Measurements from ENCODE around the gene IL17RB.

The IL17RB gene

DNA sequence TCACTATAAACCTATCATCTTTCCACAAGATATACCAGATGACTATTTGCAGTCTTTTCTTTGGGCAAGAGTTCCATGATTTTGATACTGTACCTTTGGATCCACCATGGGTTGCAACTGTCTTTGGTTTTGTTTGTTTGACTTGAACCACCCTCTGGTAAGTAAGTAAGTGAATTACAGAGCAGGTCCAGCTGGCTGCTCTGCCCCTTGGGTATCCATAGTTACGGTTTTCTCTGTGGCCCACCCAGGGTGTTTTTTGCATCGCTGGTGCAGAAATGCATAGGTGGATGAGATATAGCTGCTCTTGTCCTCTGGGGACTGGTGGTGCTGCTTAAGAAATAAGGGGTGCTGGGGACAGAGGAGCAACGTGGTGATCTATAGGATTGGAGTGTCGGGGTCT is 33.9 kb upstream of the IL17RB start:
- DNase-seq = no peak

DNA sequence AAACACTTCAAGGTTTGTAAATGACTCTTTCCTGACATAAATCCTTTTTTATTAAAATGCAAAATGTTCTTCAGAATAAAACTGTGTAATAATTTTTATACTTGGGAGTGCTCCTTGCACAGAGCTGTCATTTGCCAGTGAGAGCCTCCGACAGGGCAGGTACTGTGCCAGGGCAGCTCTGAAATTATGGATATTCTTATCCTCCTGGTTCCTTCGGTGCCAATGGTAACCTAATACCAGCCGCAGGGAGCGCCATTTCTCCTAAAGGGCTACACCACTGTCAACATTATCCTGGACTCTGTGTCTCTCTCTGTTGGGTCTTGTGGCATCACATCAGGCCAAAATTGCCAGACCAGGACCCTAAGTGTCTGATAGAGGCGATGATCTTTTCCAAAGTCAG is 33.1 kb upstream of the IL17RB start:
- no peak for DNase-seq

DNA sequence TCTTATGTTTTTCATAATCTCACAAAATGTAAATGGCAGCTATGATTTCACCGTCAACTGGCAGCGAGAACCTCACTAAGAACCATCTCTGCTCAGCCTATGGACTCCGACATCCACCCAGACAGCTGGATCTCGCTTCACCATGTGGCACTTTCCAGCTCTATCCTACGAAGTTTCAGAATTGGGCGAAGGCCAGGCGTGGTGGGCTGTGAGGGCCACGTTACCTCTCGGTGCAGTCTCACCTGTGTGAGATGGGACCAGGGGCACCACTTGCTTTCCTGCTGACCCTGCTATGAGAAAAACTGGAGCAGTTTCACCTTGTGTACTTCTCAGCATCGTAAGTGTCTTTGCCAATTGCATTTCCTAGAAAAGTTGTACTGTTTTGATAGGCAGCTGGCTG is 32.5 kb upstream of the IL17RB start:
- DNase-seq = no peak

DNA sequence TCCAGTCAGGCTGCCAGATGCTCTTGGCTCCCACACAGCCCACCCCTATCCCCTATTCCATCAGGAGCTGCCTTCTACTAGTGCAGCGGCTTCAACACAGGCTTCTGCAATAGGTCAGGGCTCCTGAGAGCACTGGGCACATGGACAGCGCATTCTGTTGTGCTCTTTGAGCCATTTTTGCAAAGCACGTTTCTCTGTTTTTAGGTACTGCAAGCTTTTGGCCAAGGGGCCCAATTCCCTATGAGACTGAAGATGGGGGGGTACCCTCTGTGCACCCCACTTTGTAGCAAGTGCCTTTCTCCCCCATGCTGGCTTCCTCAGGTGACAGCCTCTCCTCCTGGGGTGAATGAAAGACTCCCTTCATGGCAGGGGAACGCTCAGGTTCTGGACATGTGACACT is 31.3 kb upstream of the IL17RB start:
- no peak for DNase-seq

DNA sequence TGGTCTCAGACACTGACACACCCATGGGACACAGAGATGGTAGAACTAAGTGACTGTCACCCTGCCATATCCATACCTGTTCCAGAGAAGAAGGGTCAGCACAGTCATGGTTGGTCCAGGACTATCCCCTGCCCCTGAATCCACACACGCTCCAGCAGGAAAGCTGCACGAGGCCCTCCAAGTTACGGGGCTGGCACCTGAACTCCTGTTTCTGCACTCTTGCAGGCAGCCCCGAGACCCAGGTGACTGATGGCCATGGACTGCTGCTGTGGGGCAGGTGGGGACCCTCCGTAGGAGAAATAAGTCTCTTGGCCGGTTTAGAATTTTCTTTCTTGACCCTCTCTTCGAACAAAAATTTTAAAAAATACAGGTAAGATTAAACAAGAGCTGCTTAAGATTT is 30.7 kb upstream of the IL17RB start:
- DNase-seq = no peak

DNA sequence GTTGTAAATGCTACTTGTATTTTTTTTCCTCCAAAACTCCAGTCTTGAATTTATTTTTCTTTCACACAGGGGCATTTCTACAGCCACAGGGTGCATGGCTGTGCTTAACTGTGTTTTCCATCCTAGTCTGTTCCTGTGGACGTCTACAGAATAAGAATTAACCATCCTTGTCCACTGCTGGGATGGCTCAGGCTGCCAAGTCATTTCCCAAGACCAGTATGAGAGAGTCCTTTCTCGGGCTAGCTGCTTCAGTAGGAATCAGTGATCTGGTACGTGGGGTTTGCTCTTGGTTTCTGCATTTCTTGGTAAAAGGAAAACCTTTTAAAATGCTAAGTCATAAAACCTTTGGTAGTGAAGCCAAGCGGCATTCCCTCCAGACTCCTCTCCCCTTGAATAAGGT is 29.9 kb upstream of the IL17RB start:
- DNase-seq = no peak

DNA sequence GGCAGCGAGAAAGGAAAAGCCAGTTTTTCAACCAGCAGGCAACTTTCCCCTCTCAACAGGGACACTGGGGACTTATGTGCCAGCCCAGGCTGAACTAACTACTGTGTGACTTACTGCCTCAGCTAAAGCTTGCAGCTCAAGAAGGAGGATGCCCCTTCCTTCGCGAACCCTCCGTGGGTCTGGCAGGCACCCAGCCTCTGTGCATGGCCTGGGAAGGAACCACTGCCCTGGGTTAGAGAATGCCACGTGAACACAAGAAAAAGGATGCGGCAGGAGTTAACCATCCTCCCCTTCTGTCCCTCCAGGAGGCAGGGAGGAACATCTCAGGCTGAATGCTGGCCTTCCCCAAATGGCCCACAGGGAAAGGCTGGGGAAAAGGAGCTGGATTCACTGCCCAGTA is 29.2 kb upstream of the IL17RB start:
- no peak for DNase-seq

DNA sequence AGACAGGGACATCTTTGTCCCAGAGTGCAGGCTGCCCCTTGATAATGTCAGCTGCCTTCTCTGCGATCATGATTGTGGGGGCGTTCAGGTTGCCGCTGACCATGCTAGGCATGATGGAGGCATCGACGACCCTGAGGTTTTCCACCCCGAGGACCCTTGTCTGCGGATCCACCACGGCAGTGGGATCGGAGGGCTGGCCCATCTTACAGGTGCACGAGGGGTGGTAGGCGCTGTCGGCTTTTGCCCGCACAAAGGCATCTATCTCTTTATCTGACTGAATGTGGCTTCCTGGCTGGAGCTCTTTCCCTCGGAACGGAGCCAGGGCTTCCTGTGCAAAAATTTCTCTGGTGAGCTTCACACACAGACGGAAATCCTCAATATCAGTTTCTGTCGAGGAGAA is 28.6 kb upstream of the IL17RB start:
- DNase-seq = no peak

DNA sequence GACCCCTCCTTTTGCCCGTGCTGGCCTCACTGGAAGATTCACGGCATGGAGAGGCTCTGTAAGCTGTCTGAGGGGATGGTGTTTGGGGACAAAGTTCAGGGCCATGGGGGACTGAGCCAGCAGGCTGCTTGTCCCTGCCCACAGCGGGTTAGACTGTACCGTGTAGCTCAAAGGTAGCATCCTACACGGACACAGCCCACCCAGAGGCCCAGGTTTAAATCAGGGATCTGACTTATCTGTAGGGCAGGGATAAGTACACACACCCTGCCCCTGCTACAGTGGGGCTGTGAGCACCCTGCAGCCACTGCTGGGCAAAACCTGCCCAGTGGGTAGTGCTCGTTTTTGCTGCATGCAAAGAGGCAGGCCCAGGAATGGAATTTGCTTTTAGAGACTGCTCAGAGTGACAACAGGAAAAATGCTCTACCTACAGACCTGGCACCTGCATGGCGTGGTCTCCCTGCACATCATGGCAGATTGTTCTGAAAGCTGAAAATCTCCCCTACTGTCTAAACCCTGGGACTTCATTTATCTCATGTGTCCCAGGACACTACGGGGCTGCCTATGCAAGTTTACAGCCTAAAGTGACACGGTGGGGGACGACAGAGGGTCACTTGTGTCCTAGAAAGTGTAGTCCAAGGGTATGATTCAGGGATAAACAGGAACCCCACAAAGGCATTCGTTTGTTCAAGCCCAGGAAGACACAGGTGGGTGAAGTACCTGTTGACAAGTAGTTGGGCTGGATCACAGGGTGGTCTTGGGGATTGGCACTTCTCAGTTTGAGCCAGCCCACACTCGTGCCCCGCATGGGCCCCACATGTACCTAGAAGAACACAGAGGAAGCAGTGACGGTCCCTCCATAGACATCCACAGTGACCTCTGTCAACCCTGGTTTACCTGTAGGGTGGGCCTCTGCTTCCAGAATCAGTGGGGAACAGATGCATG is 27.9 kb upstream of the IL17RB start:
- DNase-seq = no peak

DNA sequence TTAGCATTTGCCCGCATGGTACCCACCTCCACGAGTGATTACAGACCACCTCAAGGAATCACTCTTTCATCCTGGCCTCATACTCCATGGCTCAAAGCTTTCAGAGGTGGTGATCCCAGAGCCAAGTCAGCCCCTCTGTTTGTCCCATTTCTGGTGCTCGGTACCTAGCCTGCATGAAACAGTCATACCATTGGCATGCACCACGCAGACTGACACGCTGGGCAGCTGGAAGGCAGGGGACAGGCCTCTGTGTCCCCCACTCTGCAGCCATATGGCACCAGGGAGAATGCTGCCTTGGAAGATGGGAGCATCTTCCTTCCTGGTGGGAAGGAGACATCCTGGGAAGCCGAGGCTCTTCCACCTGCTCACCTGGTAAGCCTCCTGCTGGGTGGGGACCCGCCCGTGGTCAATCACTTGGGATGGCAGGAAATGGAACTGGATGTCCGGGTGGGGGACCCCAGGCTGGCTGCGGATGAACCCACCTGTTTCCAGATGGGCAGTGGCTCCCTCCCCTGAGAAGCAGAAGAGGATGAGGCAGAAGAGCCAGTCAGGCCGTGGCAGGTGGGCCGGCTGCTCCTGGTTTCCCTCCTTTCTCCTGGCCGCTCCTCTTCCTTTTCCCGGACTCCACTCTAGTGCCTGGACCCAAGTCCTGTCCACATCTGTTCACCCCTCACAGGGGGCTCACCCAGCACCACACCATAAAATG is 27.1 kb upstream of the IL17RB start:
- no peak for DNase-seq

DNA sequence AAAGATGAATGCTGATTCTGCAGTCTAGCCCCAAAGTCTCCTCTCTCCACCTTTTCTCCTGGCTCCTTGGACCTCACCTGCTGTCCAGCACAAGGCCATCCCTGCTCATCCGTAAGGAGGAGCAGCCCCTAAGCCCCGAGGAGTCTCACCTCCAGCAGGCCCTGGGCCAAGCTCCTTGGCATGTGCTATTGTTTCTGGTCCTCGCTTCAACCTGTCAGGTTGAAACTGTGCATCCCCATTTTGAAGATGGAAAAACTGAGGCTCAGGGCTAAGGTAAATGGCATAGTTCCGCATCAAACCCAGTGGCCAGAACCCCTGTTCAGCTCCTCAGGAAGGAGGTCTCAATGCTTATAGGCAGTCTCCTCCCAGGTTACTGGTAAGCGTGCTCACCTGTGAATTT is 26.3 kb upstream of the IL17RB start:
- no peak for DNase-seq

DNA sequence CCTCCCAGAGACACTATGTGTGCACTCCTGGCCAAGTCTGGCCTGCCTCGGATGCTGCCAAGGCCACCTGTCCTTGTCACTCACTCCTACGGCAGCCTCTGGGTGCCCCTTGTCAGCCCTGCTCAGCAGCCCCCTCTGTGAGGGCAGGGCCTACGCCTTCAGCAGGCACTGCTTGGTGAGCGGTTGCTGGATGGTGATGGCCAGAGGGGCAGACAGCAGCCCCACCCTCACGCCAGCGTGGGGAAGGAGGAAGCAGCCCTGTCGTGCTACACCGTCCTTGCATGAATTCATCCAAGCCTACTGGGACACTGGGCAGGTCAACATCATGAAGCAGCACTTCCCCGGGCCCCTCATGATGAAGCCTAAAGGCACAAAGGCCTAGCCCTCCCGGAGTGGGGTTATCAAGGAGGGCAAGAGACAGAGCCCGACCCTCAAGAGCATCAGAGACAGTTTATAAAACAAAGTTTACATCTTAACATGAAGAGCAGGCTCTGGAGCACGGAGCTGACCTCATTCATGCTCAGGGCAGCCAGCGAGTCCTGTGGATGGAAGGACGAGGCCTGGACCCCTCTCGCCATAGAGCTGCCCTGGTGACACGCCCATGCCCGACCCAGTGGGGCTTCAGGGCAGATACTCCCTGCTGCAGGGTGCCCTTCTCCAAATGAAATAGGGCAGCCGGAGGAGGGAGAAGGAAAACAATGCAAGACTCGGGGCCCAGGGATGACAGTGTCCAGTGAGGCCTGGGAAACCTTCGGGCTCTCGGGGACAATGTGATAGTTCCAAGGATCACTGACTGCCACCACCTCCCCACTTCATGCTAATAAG is 25.4 kb upstream of the IL17RB start:
- no peak for DNase-seq

DNA sequence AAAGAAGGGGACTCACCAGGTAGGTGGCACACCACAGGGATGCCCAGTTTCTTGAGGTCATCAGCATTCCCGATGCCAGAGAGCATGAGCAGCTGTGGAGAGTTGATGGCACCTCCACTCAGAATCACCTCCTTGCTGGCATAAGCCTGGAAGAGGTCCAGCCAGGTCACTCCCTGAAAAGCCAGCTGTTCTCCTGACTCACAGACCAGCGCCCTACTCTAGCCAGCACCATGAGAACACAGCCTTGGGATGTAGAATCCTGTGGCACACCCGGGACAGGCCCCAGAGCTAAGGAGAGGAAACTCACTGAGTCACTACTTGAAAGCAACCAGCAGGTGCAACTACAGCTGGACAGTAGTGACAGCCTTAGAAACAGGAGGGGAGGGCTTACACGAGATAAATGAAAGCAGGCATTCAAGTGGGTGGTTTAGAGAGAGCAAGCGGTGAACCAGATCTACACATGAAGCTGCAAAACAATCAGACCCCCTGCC is 24.7 kb upstream of the IL17RB start:
- DNase-seq = no peak

DNA sequence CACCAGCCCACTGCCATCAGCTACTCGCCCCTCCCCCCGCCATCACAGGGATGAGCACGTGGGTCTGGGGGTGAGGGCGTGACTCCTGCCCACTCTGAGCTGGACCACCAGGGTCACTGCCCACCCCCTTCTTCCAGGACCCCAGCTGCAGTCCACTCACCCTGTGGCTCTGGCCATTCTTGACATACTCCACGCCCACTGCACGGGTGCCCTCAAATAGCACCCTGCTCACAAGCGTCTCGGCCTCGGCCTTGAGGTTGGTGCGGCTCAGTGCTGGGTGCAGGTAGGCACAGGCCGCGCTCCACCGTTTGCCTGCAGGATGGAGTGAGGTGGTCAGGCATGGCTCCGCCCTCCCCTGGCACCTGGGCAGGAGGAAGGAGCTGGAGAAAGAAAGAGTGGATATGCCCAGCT is 24.0 kb upstream of the IL17RB start:
- no peak for DNase-seq

DNA sequence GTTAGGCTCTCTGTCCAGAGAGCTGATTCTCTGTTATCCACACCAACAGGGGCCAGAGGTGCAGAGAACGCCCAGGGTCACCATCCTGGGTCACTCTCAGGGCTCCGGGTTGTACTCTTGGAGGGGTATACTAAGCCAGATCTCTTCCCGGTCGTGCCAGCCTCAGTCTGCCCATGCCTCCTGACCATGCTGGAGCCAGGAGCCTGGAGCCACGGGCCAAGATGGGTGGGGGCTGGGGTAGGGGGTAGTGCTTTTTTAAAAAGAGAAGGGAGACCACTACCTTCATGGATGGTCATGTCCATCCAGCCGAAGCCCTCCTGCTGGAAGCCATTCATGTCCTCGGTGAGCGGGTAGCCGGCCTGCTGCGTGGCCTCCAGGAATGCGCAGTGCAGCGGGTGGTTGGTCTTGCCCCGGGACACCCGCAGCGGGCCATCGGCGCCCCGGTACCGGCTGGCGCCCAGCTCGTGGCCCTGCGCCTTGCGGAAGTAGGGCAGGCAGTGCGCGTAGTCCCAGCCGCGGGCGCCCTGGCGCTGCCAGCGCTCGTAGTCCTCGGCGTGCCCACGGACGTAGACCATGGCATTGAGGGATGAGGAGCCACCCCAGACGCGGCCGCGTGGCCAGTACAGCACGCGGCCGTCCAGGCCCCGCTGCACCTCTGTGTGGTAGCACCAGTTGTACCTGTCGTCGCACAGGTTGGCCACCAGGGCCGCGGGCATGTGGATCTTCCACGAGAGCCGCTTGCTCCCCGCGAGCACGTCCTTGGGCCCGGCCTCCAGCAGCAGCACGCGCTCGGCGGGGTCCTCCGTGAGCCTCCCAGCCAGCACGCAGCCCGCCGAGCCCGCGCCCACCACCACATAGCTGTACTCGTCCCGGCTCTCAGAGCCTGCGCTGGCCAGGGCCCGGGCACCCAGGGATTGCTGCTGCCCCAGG is 23.1 kb upstream of the IL17RB start:
- no peak for DNase-seq

DNA sequence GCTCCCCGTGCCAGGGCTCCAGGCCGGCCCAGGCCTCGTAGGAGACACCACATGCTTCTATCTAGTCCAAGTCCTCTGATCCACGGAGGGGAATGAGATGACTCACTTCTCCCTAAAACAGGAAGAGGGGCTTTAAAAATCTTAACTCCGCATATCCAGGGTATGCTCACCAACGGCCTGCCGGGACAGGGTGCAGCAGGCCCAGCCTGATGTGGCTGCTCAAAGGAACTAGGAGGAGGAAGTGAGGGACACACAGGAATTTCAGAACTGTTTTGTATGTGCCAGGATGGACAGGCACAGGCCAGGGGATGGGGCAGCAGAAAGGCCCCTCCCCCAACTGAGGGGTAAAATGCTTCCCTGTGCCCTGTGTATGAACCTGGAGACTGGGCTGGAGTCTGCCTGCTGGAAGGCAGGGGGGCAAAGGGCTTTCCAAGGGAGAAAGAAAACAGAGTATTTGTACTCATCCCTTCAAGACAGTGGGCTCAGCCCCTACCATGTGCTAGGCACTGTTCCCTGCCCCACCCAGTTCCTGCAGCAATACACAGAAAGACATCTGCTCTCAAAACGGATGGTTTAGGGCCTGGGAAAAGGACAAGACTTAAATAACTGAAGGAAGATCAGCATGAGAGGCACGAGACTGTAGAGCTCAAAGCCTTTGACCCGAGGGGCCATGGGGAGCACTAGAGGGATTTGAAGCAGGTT is 22.3 kb upstream of the IL17RB start:
- no peak for DNase-seq

DNA sequence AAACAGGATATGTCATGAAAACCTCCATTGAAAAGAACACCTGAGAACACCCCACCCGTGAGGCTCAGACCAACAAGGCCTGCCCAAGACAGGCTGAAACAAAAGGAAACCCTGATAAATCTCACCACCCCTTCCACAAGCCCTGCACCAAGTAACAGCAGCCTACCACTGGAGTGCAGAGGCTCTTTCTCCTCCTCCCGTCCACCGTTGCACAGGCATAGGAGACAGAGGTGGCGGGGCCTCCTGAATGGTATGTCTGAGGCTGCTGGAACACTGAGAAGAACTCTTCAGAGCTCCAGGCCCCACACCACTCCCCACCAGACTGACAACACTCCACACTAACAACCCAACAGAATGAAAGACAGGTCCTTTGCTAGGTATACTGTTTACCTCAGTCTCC is 21.6 kb upstream of the IL17RB start:
- no peak for DNase-seq

DNA sequence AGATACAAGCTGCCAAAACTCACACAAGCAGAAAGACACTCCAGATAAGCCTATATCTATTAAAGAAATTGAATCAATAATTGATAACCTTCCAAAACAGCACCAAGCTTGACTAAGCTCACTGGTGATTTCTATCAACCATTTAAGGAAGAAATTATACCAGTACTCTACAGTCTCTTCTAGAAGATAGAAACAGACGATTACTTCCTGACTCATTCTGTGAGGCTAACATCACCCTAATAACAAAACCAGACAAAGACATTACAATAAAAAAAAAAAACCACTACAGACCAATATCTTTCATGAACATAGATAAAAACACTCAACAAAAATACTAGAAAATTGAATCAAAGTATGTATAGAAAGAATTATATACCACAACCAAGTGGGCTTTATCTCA is 20.3 kb upstream of the IL17RB start:
- no peak for DNase-seq

DNA sequence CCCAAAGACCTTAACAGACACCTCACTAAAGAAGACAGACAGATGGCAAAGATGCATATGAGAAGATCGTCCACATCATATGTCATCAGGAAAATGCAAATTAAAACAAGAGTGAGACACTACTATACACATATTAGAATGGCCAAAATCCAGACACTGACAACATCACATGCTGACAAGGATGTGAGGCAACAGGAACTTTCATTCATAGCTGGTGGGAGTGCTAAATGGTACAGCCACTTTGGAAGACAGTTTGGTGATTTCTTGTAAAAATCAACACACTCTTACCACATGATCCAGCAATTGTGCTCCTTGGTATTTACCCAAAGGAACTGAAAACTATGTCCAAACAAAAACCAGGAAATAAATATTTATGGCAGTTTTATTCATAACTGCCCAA is 17.8 kb upstream of the IL17RB start:
- no peak for DNase-seq

DNA sequence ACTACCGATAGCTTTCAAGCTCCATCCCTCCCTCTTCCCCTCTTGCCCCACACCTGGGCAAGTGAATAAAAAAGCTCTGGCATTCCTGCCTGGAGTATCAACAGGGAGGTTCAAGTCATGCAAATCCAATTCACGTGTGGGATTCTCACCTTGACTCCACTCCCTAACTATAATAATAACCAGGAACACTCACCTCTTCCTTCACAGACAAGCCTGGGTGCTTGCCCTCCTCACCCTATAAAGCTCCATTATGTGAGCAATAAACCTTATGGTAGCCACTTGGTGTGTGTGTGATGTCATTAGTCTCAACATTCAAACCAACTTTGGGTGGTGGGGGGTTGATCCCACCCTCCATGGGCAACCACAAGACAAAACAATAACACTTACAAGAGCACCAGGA is 16.8 kb upstream of the IL17RB start:
- no peak for DNase-seq

DNA sequence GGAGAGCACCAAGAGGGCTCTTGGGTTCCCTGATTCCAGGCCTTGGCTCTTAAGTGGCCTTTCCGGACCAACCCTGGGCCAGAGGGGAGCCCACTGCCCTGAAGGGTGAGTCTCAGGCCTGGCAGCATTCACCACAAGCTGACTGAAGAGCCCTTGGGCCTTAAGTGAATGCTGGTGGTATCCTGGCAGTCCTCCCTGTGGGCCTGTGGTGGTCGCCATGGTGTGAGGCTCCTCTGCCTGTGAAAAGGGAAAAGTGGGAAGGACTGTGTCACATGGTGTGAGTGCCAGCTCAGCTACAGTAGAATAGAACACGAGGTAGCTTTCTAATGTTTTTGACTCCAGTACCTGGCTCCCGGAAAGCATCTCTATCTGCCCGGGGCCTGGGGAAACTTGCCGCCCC is 15.4 kb upstream of the IL17RB start:
- no peak for DNase-seq

Data from NCI-H1417 treated with DMSO at 0.1 percent for 48 hours (cell line).